Body of pancreas (tissue), 4 donors: Measurements from ENCODE around the gene TIE1. TPM values are rescaled to one million over a fixed set of nuclear protein-coding genes. Genes with fewer than 3 reads are reported as not detected.

ENCODE experiments used
- ATAC-seq: fragments of 150-250 bp; one replicate; pipeline ENCODE4 v1.9.1; 2016
- DNase-seq, 4 donors: peaks; one replicate each; pipeline ENCODE4 v3.0.0-alpha.2; 2019
- H3K27ac ChIP-seq, 4 donors: fragments of 200-600 bp; sonication (generic); 1 replicate in 3 of 4; 2 replicates in 1 of 4; pipeline versions ENCODE4 v1.5.1 to v1.6.1; 2016 to 2019; ENCODE audit warnings: mild to moderate bottlenecking in 1 of 4, mixed read lengths in 1 of 4, moderate library complexity in 1 of 4
- H3K27me3 ChIP-seq, 2 donors: fragments of 200-600 bp; sonication (generic); one replicate each; pipeline ENCODE4 v1.6.0; 2016; ENCODE audit warnings: mild to moderate bottlenecking in 1 of 2
- H3K36me3 ChIP-seq, 2 donors: fragments of 200-600 bp; sonication (generic); replicated peaks in 1 of 2; 2 replicates each; pipeline ENCODE4 v1.5.1; 2016; ENCODE audit warnings: low read depth in 2 of 2; ENCODE audit not compliant: insufficient read depth in 1 of 2
- H3K4me1 ChIP-seq: fragments of 200-600 bp; sonication (generic); one replicate; pipeline ENCODE4 v1.6.0; 2016
- H3K4me3 ChIP-seq, 2 donors: fragments of 200-600 bp; sonication (generic); 1 replicate in 1 of 2; 2 replicates in 1 of 2; pipeline ENCODE4 v1.5.1; 2016 to 2019
- H3K9me3 ChIP-seq, 3 donors: fragments of 200-600 bp; sonication (generic); 1 replicate in 2 of 3; 2 replicates in 1 of 3; pipeline ENCODE4 v1.5.1; 2016
- POLR2A ChIP-seq, 3 donors: fragments of 450-650 bp; IDR thresholded peaks; one replicate each; pipeline ENCODE4 v1.6.1; 2016; ENCODE audit warnings: antibody characterized with exemption in 3 of 3, mild to moderate bottlenecking in 2 of 3
- WGBS, 2 donors: methylation state at CpG; one replicate each; pipeline ENCODE4 v1.1.5; 2017; 5-methylcytosine and 5-hydroxymethylcytosine counted together
- intact Hi-C: fragments of 100-400 bp; cut with DNase I; formaldehyde crosslinking; loops from one replicate; pipeline ENCODE4 v1.15.1; 2023
- total RNA-seq, 2 donors: library from RNA; depleted of rRNA; stranded (reverse); fragments of >200 nt; gene quantifications; one replicate each; pipeline ENCODE4 v1.1.0, GENCODE V29; 2016
- TF ChIP-seq, protein P1 (sequence below), 7 experiments: fragments of 450-650 bp in 4 of 7; fragments of 200-600 bp in 3 of 7; sonication (generic) in 3 of 7; IDR thresholded peaks; one replicate each; pipeline ENCODE4 v1.5.1; 2016 to 2019; ENCODE audit warnings: antibody characterized with exemption in 7 of 7

The TIE1 gene
- total RNA-seq, 2 donors from 2014 or later = 12.2 to 14.0 TPM

DNA sequence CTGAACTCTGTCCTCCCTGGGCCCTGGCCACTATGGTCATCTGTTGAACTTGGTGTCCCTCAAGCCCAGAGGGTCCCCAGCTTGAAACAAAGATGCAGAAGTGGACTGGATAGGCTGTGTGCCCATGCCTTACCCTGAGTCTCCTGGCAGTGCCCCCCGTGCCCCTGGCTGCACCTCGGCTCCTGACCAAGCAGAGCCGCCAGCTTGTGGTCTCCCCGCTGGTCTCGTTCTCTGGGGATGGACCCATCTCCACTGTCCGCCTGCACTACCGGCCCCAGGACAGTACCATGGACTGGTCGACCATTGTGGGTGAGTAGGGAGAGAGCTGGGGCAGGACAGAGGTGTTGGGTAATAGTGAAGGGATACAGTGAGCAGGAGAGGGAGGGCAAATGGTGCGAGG is 10.7 kb downstream of the TIE1 start:
- no peak for ATAC-seq
- no peaks in the 10 kb centered on the region for H3K36me3 ChIP-seq
- H3K27me3 ChIP-seq = no peaks in the 10 kb centered on the region
- intact Hi-C loops = no loop called here
- no peaks in the 10 kb centered on the region for H3K4me1 ChIP-seq
- TF ChIP-seq POLR2A (IDR thresholded peaks at IDR 0.05) = no peak
- TF ChIP-seq, protein P1, sequence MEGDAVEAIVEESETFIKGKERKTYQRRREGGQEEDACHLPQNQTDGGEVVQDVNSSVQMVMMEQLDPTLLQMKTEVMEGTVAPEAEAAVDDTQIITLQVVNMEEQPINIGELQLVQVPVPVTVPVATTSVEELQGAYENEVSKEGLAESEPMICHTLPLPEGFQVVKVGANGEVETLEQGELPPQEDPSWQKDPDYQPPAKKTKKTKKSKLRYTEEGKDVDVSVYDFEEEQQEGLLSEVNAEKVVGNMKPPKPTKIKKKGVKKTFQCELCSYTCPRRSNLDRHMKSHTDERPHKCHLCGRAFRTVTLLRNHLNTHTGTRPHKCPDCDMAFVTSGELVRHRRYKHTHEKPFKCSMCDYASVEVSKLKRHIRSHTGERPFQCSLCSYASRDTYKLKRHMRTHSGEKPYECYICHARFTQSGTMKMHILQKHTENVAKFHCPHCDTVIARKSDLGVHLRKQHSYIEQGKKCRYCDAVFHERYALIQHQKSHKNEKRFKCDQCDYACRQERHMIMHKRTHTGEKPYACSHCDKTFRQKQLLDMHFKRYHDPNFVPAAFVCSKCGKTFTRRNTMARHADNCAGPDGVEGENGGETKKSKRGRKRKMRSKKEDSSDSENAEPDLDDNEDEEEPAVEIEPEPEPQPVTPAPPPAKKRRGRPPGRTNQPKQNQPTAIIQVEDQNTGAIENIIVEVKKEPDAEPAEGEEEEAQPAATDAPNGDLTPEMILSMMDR (IDR thresholded peaks at IDR 0.05) = no peak
- WGBS, 2 donors = 85 to 93% methylated on average over 7 to 9 of the region's 9 CpGs
- no peak overlapping the region for H3K4me3 ChIP-seq
- DNase-seq = no peak
- no peaks in the 10 kb centered on the region for H3K9me3 ChIP-seq
- H3K27ac ChIP-seq = no peak overlapping the region

DNA sequence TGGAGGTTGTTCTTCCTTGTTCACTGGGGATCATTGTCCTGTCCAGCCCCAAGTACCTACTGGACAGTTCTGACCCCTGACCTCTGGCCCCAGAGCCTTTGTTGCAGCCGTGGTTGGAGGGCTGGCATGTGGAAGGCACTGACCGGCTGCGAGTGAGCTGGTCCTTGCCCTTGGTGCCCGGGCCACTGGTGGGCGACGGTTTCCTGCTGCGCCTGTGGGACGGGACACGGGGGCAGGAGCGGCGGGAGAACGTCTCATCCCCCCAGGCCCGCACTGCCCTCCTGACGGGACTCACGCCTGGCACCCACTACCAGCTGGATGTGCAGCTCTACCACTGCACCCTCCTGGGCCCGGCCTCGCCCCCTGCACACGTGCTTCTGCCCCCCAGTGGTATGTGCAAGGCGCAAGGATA is 11.4 kb downstream of the TIE1 start:
- ATAC-seq (no peak), DNase-seq (no peak)
- 85 to 89% methylated on average over 19 of the region's 19 CpGs for WGBS, 2 donors
- Histone ChIP-seq H3K4me1 (no peaks in the 10 kb centered on the region), H3K36me3 (no peaks in the 10 kb centered on the region), H3K27ac (no peak overlapping the region), H3K27me3 (no peaks in the 10 kb centered on the region), H3K4me3 (no peak overlapping the region), H3K9me3 (no peaks in the 10 kb centered on the region)
- TF ChIP-seq, protein P1 (IDR thresholded peaks at IDR 0.05) = no peak
- no peak for TF ChIP-seq POLR2A (IDR thresholded peaks at IDR 0.05)
- intact Hi-C loops = no loop called here

DNA sequence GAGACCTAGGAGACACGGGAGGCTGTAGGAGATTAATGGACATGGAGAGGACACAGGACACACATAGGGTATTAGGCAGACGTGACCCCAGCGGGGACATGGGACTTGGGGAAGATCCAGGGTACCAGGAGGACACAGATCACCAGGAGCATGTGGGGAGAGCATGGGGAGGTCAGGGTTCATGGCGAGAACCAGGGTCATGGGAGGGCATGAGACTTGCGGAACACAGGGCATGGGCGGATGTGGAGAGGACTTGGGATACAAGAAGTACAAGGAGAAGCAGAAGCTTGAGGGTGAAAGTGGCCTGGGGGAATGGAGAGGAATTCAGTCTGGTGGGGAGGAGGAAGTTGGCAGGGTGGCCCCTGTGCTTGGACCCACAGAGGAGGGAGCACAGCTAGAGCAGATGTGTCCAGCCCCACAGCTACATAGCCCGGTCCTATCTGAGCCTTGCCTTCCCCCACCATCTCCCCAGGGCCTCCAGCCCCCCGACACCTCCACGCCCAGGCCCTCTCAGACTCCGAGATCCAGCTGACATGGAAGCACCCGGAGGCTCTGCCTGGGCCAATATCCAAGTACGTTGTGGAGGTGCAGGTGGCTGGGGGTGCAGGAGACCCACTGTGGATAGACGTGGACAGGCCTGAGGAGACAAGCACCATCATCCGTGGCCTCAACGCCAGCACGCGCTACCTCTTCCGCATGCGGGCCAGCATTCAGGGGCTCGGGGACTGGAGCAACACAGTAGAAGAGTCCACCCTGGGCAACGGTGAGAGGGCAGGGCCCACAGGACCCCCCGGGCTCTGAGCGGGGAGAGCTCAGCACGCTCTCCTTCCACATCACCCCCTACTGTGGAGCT is 12.1 kb downstream of the TIE1 start:
- Histone ChIP-seq H3K36me3 (no peaks in the 10 kb centered on the region), H3K27me3 (no peaks in the 10 kb centered on the region), H3K27ac (no peak overlapping the region), H3K4me1 (no peaks in the 10 kb centered on the region), H3K9me3 (no peaks in the 10 kb centered on the region), H3K4me3 (no peak overlapping the region)
- no peak for TF ChIP-seq POLR2A (IDR thresholded peaks at IDR 0.05)
- TF ChIP-seq, protein P1 (IDR thresholded peaks at IDR 0.05) = no peak
- DNase-seq (no peak), ATAC-seq (no peak)
- intact Hi-C loops = no loop called here
- 87 to 91% methylated on average over 9 to 24 of the region's 24 CpGs for WGBS, 2 donors

DNA sequence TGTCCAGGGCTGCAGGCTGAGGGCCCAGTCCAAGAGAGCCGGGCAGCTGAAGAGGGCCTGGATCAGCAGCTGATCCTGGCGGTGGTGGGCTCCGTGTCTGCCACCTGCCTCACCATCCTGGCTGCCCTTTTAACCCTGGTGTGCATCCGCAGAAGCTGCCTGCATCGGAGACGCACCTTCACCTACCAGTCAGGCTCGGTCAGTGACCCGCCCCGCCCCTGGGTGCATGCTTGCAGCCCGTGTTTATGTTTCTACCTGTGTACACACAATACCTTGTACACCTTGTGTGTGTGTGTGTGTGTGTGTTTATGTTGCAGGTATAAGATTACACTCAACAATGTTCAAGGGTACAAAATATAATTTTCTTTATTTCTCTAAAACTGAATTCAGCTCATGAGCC is 13.0 kb downstream of the TIE1 start:
- H3K4me1 ChIP-seq = no peaks in the 10 kb centered on the region
- H3K27ac ChIP-seq = no peak overlapping the region
- ATAC-seq = no peak
- H3K9me3 ChIP-seq = no peaks in the 10 kb centered on the region
- no peak for DNase-seq
- intact Hi-C loops = no loop called here
- 86% methylated on average over 8 to 10 of the region's 10 CpGs for WGBS, 2 donors
- H3K27me3 ChIP-seq = no peaks in the 10 kb centered on the region
- H3K4me3 ChIP-seq = no peak overlapping the region
- no peaks in the 10 kb centered on the region for H3K36me3 ChIP-seq
- no peak for TF ChIP-seq POLR2A (IDR thresholded peaks at IDR 0.05)
- TF ChIP-seq, protein P1 (IDR thresholded peaks at IDR 0.05) = no peak

DNA sequence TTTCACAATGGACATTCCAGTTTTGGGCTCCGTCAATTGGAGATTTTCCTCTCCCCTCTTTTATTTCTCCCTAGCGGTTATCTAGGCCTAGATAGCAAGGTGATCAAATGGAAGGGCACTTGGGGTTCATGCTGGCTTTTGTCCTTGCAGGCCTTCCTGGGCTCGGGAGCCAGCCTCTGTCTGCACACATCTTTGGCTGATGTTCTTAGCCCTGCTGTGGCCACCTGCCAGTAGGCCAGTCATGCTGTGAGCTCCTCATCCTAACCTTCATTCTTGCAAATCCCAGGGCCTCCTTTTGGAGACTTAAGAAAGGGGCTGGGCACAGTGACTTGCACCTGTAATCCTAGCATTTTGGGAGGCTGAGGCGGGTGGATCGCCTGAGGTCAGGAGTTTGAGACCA is 13.5 kb downstream of the TIE1 start:
- no peak overlapping the region for H3K4me3 ChIP-seq
- no peaks in the 10 kb centered on the region for H3K36me3 ChIP-seq
- DNase-seq = no peak
- no peaks in the 10 kb centered on the region for H3K27me3 ChIP-seq
- intact Hi-C loops = no loop called here
- H3K9me3 ChIP-seq = no peaks in the 10 kb centered on the region
- ATAC-seq = no peak
- TF ChIP-seq POLR2A (IDR thresholded peaks at IDR 0.05) = no peak
- TF ChIP-seq, protein P1 (IDR thresholded peaks at IDR 0.05) = no peak
- H3K27ac ChIP-seq = no peak overlapping the region
- H3K4me1 ChIP-seq = no peaks in the 10 kb centered on the region
- 92 to 94% methylated on average over 5 of the region's 5 CpGs for WGBS, 2 donors
